Glutamatergic neuron (in vitro differentiated cells): ENCODE results near the gene FRMD4B. TPM values are rescaled to one million over a fixed set of nuclear protein-coding genes. Genes with fewer than 3 reads are reported as not detected.

ENCODE experiments used
- DNase-seq: peaks from one replicate; pipeline ENCODE4 v3.0.0; 2022
- H3K27ac Mint-ChIP-seq: one replicate; pipeline ENCODE4 v1.8.0; 2020; ENCODE audit warnings: mild to moderate bottlenecking, mixed read lengths, inconsistent platforms; ENCODE audit not compliant: unreplicated experiment
- H3K27me3 Mint-ChIP-seq: one replicate; pipeline ENCODE4 v1.8.0; 2020; ENCODE audit warnings: mild to moderate bottlenecking, moderate library complexity, mixed read lengths, inconsistent platforms; ENCODE audit not compliant: unreplicated experiment
- H3K36me3 Mint-ChIP-seq: one replicate; pipeline ENCODE4 v1.8.0; 2020; ENCODE audit warnings: mild to moderate bottlenecking, mixed read lengths, inconsistent platforms; ENCODE audit not compliant: unreplicated experiment
- H3K4me1 Mint-ChIP-seq: one replicate; pipeline ENCODE4 v1.8.0; 2020; ENCODE audit warnings: mild to moderate bottlenecking, low read depth, mixed read lengths, inconsistent platforms; ENCODE audit not compliant: unreplicated experiment
- H3K4me3 Mint-ChIP-seq: one replicate; pipeline ENCODE4 v1.8.0; 2020; ENCODE audit warnings: mild to moderate bottlenecking, mixed read lengths, inconsistent platforms; ENCODE audit not compliant: unreplicated experiment
- H3K9me3 Mint-ChIP-seq: one replicate; pipeline ENCODE4 v1.8.0; 2020; ENCODE audit warnings: mild to moderate bottlenecking, moderate library complexity, mixed read lengths, inconsistent platforms; ENCODE audit not compliant: unreplicated experiment
- total RNA-seq: library from RNA; stranded (reverse); fragmentation: NEBNext Ultra II Directional; extraction: Animal tissue kit (Norgen Biotek cat#: 25700); gene quantifications from one replicate; pipeline ENCODE4 v1.2.1, GENCODE V29; 2021; ENCODE audit not compliant: unreplicated experiment
- TF ChIP-seq, protein P1 (sequence below): fragments of 200-600 bp; sonication (generic); IDR thresholded peaks from one replicate; pipeline ENCODE4 v1.5.0; 2021; ENCODE audit not compliant: partially characterized antibody, unreplicated experiment

The FRMD4B gene
- total RNA-seq, 1 donor from 2014 or later: 3.9 TPM

DNA sequence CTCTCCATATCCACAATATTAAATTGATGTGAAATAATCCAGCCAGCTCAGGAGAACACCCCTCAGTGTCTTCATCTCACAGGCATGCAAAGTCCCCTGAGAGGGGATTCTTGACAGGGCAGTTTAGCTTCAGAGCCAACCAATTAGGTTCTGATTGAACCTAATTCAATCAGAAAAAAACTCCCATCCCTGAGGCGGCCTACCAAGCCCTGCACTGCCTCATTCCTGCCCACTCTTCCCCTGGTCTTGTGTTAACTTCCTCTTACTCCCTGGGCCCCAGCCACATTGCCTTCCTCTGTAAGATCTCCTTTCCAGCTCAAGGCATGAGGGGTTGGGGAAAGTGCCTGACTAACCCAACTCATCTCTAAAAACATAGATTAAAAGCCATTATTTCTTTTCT, 46.1 kb downstream of the FRMD4B start:
- no peak overlapping the region for H3K27ac Mint-ChIP-seq
- no peaks in the 10 kb centered on the region for H3K9me3 Mint-ChIP-seq
- H3K4me1 Mint-ChIP-seq: no peaks in the 10 kb centered on the region
- no peak overlapping the region for H3K4me3 Mint-ChIP-seq
- no peak for DNase-seq
- H3K36me3 Mint-ChIP-seq: no peaks in the 10 kb centered on the region
- TF ChIP-seq, protein P1, sequence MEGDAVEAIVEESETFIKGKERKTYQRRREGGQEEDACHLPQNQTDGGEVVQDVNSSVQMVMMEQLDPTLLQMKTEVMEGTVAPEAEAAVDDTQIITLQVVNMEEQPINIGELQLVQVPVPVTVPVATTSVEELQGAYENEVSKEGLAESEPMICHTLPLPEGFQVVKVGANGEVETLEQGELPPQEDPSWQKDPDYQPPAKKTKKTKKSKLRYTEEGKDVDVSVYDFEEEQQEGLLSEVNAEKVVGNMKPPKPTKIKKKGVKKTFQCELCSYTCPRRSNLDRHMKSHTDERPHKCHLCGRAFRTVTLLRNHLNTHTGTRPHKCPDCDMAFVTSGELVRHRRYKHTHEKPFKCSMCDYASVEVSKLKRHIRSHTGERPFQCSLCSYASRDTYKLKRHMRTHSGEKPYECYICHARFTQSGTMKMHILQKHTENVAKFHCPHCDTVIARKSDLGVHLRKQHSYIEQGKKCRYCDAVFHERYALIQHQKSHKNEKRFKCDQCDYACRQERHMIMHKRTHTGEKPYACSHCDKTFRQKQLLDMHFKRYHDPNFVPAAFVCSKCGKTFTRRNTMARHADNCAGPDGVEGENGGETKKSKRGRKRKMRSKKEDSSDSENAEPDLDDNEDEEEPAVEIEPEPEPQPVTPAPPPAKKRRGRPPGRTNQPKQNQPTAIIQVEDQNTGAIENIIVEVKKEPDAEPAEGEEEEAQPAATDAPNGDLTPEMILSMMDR: no peak
- no peaks in the 10 kb centered on the region for H3K27me3 Mint-ChIP-seq

- Mint-ChIP-seq H3K36me3 (no peaks in the 10 kb centered on the region), H3K9me3 (no peaks in the 10 kb centered on the region), H3K4me1 (no peaks in the 10 kb centered on the region), H3K27me3 (no peaks in the 10 kb centered on the region), H3K4me3 (no peak overlapping the region), H3K27ac (no peak overlapping the region)
- DNase-seq: no peak
- TF ChIP-seq, protein P1: no peak
These were observed 47.0 kb downstream of the FRMD4B start for GRCh38 chr3:69338911-69339310.

DNA sequence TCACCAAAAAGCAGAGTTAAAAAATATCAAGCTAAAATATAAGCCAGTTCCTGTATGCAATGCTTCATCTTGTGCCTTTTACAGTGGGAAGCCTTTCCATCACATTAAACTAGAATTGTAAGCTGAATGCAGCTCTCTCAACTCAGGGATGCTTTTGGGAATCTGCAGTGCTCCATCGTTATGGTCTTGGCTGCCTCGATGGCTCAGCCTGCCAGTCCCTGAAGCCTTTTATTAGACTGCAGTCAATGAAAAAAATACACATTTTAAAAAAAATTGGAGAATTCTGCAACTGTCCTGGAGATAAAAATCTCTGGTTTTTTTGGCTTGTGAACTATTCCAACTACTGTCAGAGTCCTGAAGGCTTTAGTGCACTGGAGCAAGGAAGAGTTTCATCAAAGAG, 53.0 kb downstream of the FRMD4B start:
- Mint-ChIP-seq H3K36me3 (no peaks in the 10 kb centered on the region), H3K4me1 (no peaks in the 10 kb centered on the region), H3K4me3 (no peak overlapping the region), H3K9me3 (no peaks in the 10 kb centered on the region), H3K27ac (no peak overlapping the region), H3K27me3 (no peaks in the 10 kb centered on the region)
- TF ChIP-seq, protein P1: no peak
- DNase-seq: no peak

GRCh38 chr3:69330891-69331400, 54.9 kb downstream of the FRMD4B start:
- Mint-ChIP-seq H3K36me3 (no peaks in the 10 kb centered on the region), H3K4me3 (no peak overlapping the region), H3K9me3 (no peaks in the 10 kb centered on the region), H3K27me3 (no peaks in the 10 kb centered on the region), H3K4me1 (no peaks in the 10 kb centered on the region), H3K27ac (no peak overlapping the region)
- no peak for DNase-seq
- TF ChIP-seq, protein P1: no peak

- DNase-seq: no peak
- H3K27ac Mint-ChIP-seq: no peak overlapping the region
- no peaks in the 10 kb centered on the region for H3K9me3 Mint-ChIP-seq
- no peaks in the 10 kb centered on the region for H3K4me1 Mint-ChIP-seq
- no peaks in the 10 kb centered on the region for H3K27me3 Mint-ChIP-seq
- H3K4me3 Mint-ChIP-seq: no peak overlapping the region
- TF ChIP-seq, protein P1: no peak
- H3K36me3 Mint-ChIP-seq: no peaks in the 10 kb centered on the region
These were observed 56.0 kb downstream of the FRMD4B start for GRCh38 chr3:69329892-69330291.
